GM23338 (cell line): ENCODE measurements around the gene ADAMTS17. TPM values are rescaled to one million over a fixed set of nuclear protein-coding genes. Genes with fewer than 3 reads are reported as not detected.

ENCODE experiments used
- ATAC-seq: fragments of 200-7000 bp; cut with Tn5 transposase; 3 replicates; pipeline ENCODE4 v1.9.1; 2020
- DNase-seq: peaks from one replicate; pipeline ENCODE4 v3.0.0-alpha.2; 2015; ENCODE audit warnings: low spot score
- H2AFZ ChIP-seq: fragments of 200-600 bp; sonication (generic); 2 replicates; pipeline ENCODE4 v1.8.0; 2016; ENCODE audit warnings: antibody characterized with exemption, mild to moderate bottlenecking, moderate library complexity
- H3F3A ChIP-seq: fragments of 200-600 bp; sonication (generic); replicated peaks from 2 replicates; pipeline ENCODE4 v1.8.0; 2017; ENCODE audit warnings: antibody characterized with exemption, mixed run types, low read depth
- H3K27ac ChIP-seq: fragments of 200-600 bp; sonication (generic); 2 replicates; pipeline ENCODE4 v1.6.1; 2016; ENCODE audit warnings: low read depth
- H3K27me3 ChIP-seq: fragments of 200-600 bp; sonication (generic); 2 replicates; pipeline ENCODE4 v1.8.0; 2016; ENCODE audit warnings: mild to moderate bottlenecking, mixed run types, moderate library complexity; ENCODE audit not compliant: insufficient read depth
- H3K36me3 ChIP-seq: fragments of 200-600 bp; sonication (generic); 2 replicates; pipeline ENCODE4 v1.8.0; 2016; ENCODE audit warnings: mild to moderate bottlenecking; ENCODE audit not compliant: insufficient read depth
- H3K4me1 ChIP-seq: fragments of 200-600 bp; sonication (generic); 2 replicates; pipeline ENCODE4 v1.8.0; 2016; ENCODE audit warnings: mild to moderate bottlenecking, moderate library complexity; ENCODE audit not compliant: insufficient read depth
- H3K4me2 ChIP-seq: fragments of 200-600 bp; sonication (generic); 2 replicates; pipeline ENCODE4 v1.7.1; 2017; ENCODE audit warnings: mixed run types
- H3K4me3 ChIP-seq: fragments of 200-600 bp; sonication (generic); 2 replicates; pipeline ENCODE4 v1.6.1; 2016; ENCODE audit warnings: mixed run types
- H3K79me2 ChIP-seq: fragments of 200-600 bp; sonication (generic); replicated peaks from 2 replicates; pipeline ENCODE4 v1.8.0; 2017; ENCODE audit warnings: mild to moderate bottlenecking; ENCODE audit not compliant: insufficient read depth
- H3K9me2 ChIP-seq: fragments of 200-600 bp; sonication (generic); 2 replicates; pipeline ENCODE4 v1.8.0; 2017; ENCODE audit not compliant: insufficient read depth
- H4K20me1 ChIP-seq: fragments of 200-600 bp; sonication (generic); replicated peaks from 2 replicates; pipeline ENCODE4 v1.8.0; 2017; ENCODE audit warnings: mild to moderate bottlenecking; ENCODE audit not compliant: insufficient read depth
- H3K27ac Mint-ChIP-seq: 2 replicates; pipeline ENCODE4 v1.8.0; 2020; ENCODE audit warnings: inconsistent platforms, mild to moderate bottlenecking, moderate library complexity, mixed read lengths
- H3K27me3 Mint-ChIP-seq: 3 replicates; pipeline ENCODE4 v1.8.0; 2022; ENCODE audit warnings: low read depth, mild to moderate bottlenecking, moderate library complexity, mixed read lengths, inconsistent platforms; ENCODE audit not compliant: insufficient read depth, poor library complexity
- H3K36me3 Mint-ChIP-seq: 3 replicates; pipeline ENCODE4 v1.8.0; 2021; ENCODE audit warnings: low read depth, mild to moderate bottlenecking, inconsistent platforms, moderate library complexity, mixed read lengths
- H3K4me1 Mint-ChIP-seq: 3 replicates; pipeline ENCODE4 v1.8.0; 2020; ENCODE audit warnings: mild to moderate bottlenecking, inconsistent platforms, mixed read lengths
- H3K4me3 Mint-ChIP-seq: 3 replicates; pipeline ENCODE4 v1.8.0; 2021; ENCODE audit warnings: moderate library complexity, mild to moderate bottlenecking, inconsistent platforms, mixed read lengths
- H3K9me3 Mint-ChIP-seq: 3 replicates; pipeline ENCODE4 v1.8.0; 2020; ENCODE audit warnings: moderate library complexity, mild to moderate bottlenecking, inconsistent platforms, mixed read lengths
- CREB1 ChIP-seq: fragments of 250-450 bp; sonication (Bioruptor Pico); IDR thresholded peaks from 2 replicates; pipeline ENCODE4 v1.5.0; 2020; ENCODE audit warnings: low read depth, mild to moderate bottlenecking, moderate library complexity
- CTCF ChIP-seq, 2 experiments: fragments of 200-600 bp in 1 of 2; sonication (generic) in 1 of 2; conservative IDR thresholded peaks; 2 replicates each; pipeline versions ENCODE4 v1.5.1 to v1.6.1; 2016 to 2017; ENCODE audit warnings: antibody characterized with exemption in 2 of 2, low read depth in 2 of 2, mild to moderate bottlenecking in 2 of 2, moderate library complexity in 1 of 2
- ETS1 ChIP-seq: IDR thresholded peaks from 2 replicates; pipeline ENCODE4 v1.6.1; 2016; ENCODE audit warnings: antibody characterized with exemption
- EZH2 ChIP-seq: fragments of 200-600 bp; sonication (generic); IDR thresholded peaks from one replicate; pipeline ENCODE4 v1.8.0; 2017; ENCODE audit warnings: antibody characterized with exemption, mild to moderate bottlenecking, low read depth; ENCODE audit not compliant: unreplicated experiment
- EZH2phosphoT487 ChIP-seq: fragments of 200-600 bp; sonication (generic); IDR thresholded peaks from one replicate; pipeline ENCODE4 v1.8.1; 2018; ENCODE audit warnings: antibody characterized with exemption; ENCODE audit not compliant: unreplicated experiment
- JUNB ChIP-seq: IDR thresholded peaks from one replicate; pipeline ENCODE4 v1.6.1; 2016; ENCODE audit warnings: antibody characterized with exemption; ENCODE audit not compliant: unreplicated experiment
- NANOG ChIP-seq: IDR thresholded peaks from 2 replicates; pipeline ENCODE4 v1.6.1; 2016; ENCODE audit warnings: antibody characterized with exemption, borderline replicate concordance
- POLR2AphosphoS5 ChIP-seq: IDR thresholded peaks from 2 replicates; pipeline ENCODE4 v1.6.1; 2016; ENCODE audit warnings: antibody characterized with exemption, low read depth
- REST ChIP-seq: IDR thresholded peaks from one replicate; pipeline ENCODE4 v1.6.1; 2018; ENCODE audit warnings: antibody characterized with exemption; ENCODE audit not compliant: unreplicated experiment
- STAT1 ChIP-seq: IDR thresholded peaks from one replicate; pipeline ENCODE4 v1.6.1; 2016; ENCODE audit warnings: antibody characterized with exemption; ENCODE audit not compliant: unreplicated experiment
- ZNF114 ChIP-seq: fragments of 250-450 bp; sonication (Bioruptor Pico); IDR thresholded peaks from 2 replicates; pipeline ENCODE4 v1.5.0; 2020; ENCODE audit warnings: mild to moderate bottlenecking, moderate library complexity
- ZNF331 ChIP-seq: fragments of 250-450 bp; sonication (Bioruptor Pico); IDR thresholded peaks from 2 replicates; pipeline ENCODE4 v1.5.0; 2020; ENCODE audit warnings: low read depth, mild to moderate bottlenecking, moderate library complexity
- polyA plus RNA-seq: library from polyadenylated mRNA; unstranded; fragments of >200 nt; fragmentation: Nextera tagmentation; extraction: Ambion mirVana; gene quantifications from 2 replicates; pipeline ENCODE4 v1.2.1, GENCODE V29; 2016
- total RNA-seq: library from RNA; depleted of rRNA; stranded (reverse); fragments of >200 nt; shearing (Covaris generic); gene quantifications from 2 replicates; pipeline ENCODE4 v1.2.3, GENCODE V29; 2014

The ADAMTS17 gene
- total and polyA plus RNA-seq, 2 experiments from 2014 or later = 0.60 to 3.8 TPM

- Mint-ChIP-seq H3K4me1 (peaks cover 12% of the 10 kb centered on the region), H3K9me3 (peaks cover 3% of the 10 kb centered on the region; the same call in 1 of the 3 replicates), H3K27me3 (peaks cover 17% of the 10 kb centered on the region), H3K4me3 (no peak overlapping the region), H3K27ac (no peak overlapping the region), H3K36me3 (no peaks in the 10 kb centered on the region)
- Histone ChIP-seq H3K4me1 (no peaks in the 10 kb centered on the region), H3K36me3 (no peaks in the 10 kb centered on the region), H2AFZ (no peak overlapping the region), H3K27me3 (peaks cover 22% of the 10 kb centered on the region), H3K27ac (no peak overlapping the region), H3F3A (no peaks in the 10 kb centered on the region), H4K20me1 (no peaks in the 10 kb centered on the region), H3K9me2 (no peaks in the 10 kb centered on the region), H3K4me3 (no peak overlapping the region), H3K79me2 (no peaks in the 10 kb centered on the region), H3K4me2 (no peak overlapping the region)
- DNase-seq (no peak), ATAC-seq (no peak)
- TF ChIP-seq CTCF (conservative IDR thresholded peaks at IDR 0.05; ENCODE audit: low read depth in 2 of 2) (no peak), ZNF331 (CRISPR knock-in tag) (no peak), ZNF114 (CRISPR knock-in tag) (no peak), STAT1 (no peak)
These were observed 287.2 kb downstream of the ADAMTS17 start for GRCh38 chr15:100054539-100054938.

- Histone ChIP-seq H4K20me1 (no peaks in the 10 kb centered on the region), H3F3A (no peaks in the 10 kb centered on the region), H3K36me3 (no peaks in the 10 kb centered on the region), H3K4me1 (no peaks in the 10 kb centered on the region), H3K27ac (no peak overlapping the region), H3K79me2 (no peaks in the 10 kb centered on the region), H3K27me3 (peaks cover 18% of the 10 kb centered on the region), H3K9me2 (no peaks in the 10 kb centered on the region), H2AFZ (no peak overlapping the region), H3K4me3 (no peak overlapping the region), H3K4me2 (no peak overlapping the region)
- ATAC-seq (no peak), DNase-seq (no peak)
- H3K36me3 Mint-ChIP-seq = no peaks in the 10 kb centered on the region
- TF ChIP-seq ZNF114 (CRISPR knock-in tag) (no peak), ZNF331 (CRISPR knock-in tag) (no peak), JUNB (no peak), EZH2 (no peak), REST (no peak), EZH2phosphoT487 (no peak), NANOG (no peak), ETS1 (no peak), POLR2AphosphoS5 (no peak), CREB1 (no peak)
- H3K9me3 Mint-ChIP-seq = peaks cover 3% of the 10 kb centered on the region; the same call in 2 of the 3 replicates
- H3K4me1 Mint-ChIP-seq = peaks cover 12% of the 10 kb centered on the region
- peaks cover 16% of the 10 kb centered on the region for H3K27me3 Mint-ChIP-seq
- H3K4me3 Mint-ChIP-seq = no peak overlapping the region
- H3K27ac Mint-ChIP-seq = no peak overlapping the region
These were observed 288.2 kb downstream of the ADAMTS17 start for GRCh38 chr15:100053474-100054121.
